GM19035 (cell line): ENCODE results near the gene TBL1X.
"Not testable (repeated sequence)": the region's sequence is repeated elsewhere in the genome, so short reads cannot be mapped to it uniquely, and the experiment has no call there.

Experiments
- ATAC-seq: cut with Tn5 transposase; IDR thresholded peaks from one replicate; pipeline ENCODE4 v1.9.1; 2021; ENCODE audit not compliant: unreplicated experiment

TBL1X gene

GRCh38 chrX:9458516-9459078 lies 6.3 kb upstream of the TBL1X start:
- ATAC-seq = no peak

- no peak for ATAC-seq
These were observed 5.6 kb upstream of the TBL1X start for GRCh38 chrX:9459186-9459748.

- ATAC-seq = no peak
These were observed 3.8 kb upstream of the TBL1X start for GRCh38 chrX:9461087-9461486.

DNA sequence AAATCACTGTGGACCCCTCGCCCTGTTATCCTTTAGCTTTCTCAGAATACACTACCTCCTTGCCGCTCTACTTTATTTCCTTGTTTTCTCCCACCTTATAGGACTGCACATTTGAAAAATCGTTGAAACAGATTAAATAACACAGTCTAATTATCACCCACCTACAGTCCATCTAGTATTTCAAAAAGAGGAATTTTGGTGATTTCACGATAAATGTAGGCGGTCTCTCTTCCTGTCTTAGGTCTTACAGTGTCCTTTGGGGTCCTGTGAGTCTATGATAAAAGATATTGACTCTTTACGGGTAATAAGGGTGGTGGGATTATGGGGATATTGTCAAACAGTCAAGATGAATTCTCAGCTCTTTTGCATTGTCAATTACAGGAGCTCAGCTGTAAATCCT lies 2.4 kb upstream of the TBL1X start:
- no peak for ATAC-seq

DNA sequence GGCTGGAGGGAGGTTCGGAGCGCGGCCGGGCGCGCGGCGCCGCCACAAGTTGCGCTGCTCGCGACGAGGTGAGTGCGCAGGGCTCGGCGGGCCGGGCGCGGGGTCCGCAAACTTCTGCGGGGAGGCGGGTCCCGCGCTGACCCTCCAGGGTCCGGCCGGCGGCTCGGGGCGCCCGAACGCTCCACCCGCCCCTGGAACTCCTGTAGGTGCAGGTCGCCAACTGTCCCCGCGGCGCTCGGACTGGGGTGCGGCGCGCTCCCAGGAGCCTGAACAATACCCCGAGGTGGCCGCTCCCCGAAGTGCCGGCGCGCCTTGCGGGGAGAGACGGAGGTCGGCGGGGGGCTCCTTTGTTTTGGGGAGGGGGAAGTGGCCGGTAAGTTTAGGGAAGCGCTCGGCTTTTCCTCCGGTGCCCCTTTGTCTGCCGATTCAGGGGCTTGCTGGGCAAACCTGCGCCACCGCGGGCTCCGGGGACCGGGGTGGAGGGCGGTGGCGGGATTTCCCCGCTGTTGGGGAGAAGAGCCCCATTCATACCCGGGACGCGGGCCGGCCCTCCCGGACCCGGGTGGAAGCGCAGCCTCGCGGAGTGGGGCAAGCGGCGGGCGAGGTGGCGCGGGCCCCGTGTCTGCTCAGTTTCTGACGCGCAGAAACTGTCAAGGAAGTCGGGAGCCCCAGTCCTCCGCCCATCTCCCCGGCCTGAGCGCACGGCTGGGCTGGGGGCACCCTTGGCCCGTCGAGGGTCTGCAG lies 694 bp downstream of the TBL1X start:
- peak; percentile 27 for ATAC-seq

- ATAC-seq = no peak
These were observed 1.3 kb downstream of the TBL1X start for GRCh38 chrX:9466124-9466495.

GRCh38 chrX:9466736-9467135 lies 1.9 kb downstream of the TBL1X start:
- no peak for ATAC-seq

DNA sequence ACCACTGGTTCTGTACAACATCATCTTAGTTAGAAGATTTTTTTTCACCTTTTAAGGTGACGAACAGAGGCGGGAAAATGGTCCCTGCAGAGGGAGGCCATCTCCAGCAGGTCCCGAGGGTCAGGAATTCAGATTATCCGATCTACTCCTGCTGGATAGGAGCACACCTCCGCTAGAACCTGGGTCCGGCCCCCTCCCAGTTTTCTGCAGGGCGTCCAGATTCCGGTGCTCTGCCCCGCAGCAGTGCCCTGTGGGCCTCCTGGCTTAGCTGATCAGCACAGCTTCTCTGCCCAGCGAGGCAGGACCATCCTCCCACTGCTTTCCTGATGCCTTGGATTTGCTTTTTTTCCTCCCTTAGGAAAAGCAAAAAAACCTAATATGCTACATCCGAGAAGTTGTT lies 2.3 kb downstream of the TBL1X start:
- ATAC-seq = no peak

GRCh38 chrX:9467751-9468150 lies 2.9 kb downstream of the TBL1X start:
- no peak for ATAC-seq

DNA sequence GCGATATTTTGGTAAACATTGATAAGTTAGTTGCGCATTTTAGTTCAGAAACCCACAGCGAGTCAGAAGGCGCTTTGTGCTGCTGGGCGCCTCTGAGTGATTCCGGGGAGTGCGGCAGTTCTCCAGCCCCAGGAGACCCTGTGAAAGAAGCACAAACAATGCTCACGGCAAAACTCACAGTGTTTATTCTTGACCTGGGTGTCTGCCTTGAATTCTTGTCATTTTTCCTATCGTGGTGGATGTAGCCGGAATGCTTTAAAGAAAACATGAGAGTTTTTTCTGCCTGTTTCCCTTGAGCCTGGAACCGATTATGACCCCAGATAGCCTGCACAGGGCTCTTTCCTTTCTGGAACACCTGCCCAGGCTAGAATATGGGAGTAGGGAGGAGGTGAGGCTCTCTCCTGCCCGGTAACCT lies 6.7 kb downstream of the TBL1X start:
- ATAC-seq = no peak

DNA sequence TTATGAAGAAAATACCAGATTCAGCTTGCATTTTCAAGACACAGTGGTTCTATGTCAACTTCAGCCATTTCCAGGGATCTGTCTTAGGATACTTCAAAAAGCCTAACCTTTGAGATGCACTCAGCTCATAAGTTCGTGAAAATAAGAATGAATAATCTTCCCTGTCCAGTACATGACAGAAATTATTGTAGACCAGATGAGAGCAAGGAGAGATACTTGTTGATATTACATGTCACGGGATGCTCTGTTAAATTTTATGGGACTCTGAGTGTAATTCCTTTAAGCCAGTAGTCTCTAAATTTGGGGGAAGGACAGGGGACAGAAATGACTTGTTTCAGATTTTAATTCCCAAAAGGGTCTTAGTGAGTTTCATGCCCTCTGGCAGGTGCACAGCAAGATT lies 8.8 kb downstream of the TBL1X start:
- ATAC-seq = no peak

GRCh38 chrX:9475417-9475816 lies 10.6 kb downstream of the TBL1X start:
- ATAC-seq = not testable (repeated sequence)

DNA sequence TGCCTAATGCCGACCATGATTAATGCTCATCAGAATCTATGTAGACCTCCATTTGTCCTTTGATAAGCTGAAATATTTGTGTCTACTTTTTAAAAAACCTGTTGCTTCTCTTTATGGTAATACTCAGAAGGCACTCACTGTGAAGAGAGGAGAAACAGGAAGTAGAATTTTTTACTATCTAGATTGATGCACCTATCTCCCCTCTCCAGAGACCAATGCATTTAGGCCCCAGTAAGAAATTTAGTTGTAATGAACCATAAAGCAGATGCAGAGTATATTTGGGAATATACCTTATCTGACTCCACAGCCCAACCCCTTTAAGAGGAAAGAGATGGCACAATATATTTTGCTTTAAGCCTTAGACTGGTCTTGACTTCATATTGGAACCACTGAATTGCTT lies 11.1 kb downstream of the TBL1X start:
- ATAC-seq = no peak

- no peak for ATAC-seq
These were observed 12.1 kb downstream of the TBL1X start for GRCh38 chrX:9476810-9477575.

DNA sequence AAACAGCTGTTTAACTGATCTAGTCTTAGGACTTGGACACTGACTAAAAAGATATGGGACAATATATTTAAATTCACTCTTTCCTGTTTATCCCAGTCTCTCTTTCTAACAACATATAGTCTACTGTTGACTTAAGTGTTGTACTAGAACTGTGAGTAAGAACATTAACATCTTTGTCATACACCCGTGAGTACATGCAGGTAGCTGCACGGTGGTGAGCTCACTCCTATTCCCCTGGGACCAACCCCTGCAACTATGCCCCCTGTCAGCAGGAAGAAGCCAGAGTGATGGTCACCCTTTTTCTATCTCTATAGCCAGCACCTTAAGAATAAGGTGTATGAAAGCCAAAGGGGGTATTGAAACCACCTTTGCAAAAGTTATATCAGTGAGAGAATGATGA lies 17.6 kb downstream of the TBL1X start:
- ATAC-seq = no peak

- no peak for ATAC-seq
These were observed 18.0 kb downstream of the TBL1X start for GRCh38 chrX:9482837-9483236.

DNA sequence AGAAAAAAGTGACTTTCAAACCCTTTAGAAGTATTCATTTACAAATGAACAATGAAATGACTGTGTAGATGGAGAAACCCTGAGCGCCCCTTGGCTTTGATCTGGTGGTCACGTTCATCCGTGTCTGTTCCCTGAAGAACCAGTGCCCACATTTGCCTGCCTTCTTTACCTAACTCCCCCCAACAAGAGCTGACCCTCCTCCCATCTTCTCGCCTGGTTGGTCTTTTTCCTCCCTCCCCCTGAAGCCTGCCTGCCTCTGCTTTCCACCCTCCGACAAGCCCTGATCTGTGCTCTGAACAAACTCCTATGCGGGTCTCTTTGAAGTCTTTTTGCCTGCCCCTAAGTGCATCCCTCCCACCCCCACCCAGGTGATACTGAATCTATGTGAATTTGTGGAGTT lies 18.5 kb downstream of the TBL1X start:
- ATAC-seq = no peak

DNA sequence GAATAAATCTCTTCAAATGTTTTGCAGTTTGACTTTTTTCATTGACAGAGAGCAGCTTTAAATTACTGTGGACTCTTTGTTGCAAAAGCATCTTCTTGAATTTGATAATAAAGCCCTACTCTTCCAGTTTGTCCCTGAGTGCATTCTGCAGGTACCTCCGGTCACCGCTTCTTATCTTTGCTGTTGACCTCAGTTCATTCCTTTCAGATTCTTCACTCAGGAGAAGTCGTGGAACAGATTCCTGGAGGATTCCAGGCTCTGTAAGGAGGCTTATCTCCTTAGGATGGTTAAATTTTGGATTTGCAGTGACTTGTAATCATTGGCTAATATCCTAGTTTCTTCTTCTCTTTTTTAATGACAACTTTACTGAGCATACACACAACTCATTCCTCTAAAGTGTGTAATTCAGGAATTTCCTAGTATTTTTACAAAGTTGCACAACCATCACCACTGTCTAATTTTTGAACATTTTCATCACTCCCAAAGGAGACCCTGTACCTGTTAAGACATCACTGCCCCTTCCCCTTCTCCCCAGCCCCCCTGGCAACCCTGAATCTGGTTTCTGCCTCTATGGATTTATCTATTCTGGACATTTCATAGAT lies 22.0 kb downstream of the TBL1X start:
- no peak for ATAC-seq

- no peak for ATAC-seq
These were observed 23.7 kb downstream of the TBL1X start for GRCh38 chrX:9488586-9488985.

GRCh38 chrX:9489234-9489633 lies 24.4 kb downstream of the TBL1X start:
- no peak for ATAC-seq

DNA sequence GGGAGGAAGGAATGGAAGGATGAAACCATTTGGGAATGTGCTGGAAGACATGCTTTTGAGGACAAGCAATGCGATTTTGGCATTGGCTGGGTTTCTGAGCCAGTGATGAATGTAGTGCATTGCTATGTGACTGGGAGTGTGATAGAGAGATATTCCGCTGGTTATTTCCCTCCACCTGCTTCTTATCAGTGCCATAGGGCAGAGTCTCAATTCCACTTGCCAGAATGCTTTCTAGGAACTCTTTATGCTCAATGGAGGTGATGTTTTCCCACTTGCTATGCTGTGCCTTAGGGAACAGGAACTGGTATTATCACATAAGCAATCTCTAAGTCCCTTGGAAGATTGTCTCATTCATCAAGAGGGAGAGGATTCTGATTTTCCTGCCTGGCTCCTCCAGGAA lies 28.0 kb downstream of the TBL1X start:
- ATAC-seq = no peak

DNA sequence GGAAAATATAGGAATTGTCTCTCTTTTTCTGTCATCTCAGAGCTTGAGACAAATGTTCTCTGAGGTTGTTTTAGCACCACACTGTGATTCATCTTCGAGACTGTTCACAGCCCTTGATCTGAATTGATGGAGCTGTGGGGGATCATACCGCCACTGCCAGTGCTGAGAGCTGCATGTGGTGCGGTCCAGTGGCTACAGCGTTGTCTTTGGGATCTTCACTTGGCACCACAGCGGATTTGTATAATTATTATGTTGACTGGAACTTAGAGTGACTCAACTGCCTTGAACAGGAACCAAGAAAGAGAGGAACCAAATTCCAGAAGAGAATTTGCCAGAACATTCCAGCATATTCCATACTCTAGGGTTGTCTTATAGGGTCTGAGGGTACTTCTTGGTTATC lies 29.1 kb downstream of the TBL1X start:
- ATAC-seq = no peak
